C4-2B (cell line): ENCODE data around the gene DYRK2.

Source experiments
- H3K27ac ChIP-seq: fragments of 450-650 bp; 2 replicates; pipeline ENCODE4 v1.5.1; 2017
- ZFX ChIP-seq: fragments of 450-650 bp; IDR thresholded peaks from 2 replicates; pipeline ENCODE4 v1.6.1; 2017
- TF ChIP-seq, protein P1 (sequence below): fragments of 450-650 bp; conservative IDR thresholded peaks from 2 replicates; pipeline ENCODE4 v1.5.1; 2017; ENCODE audit warnings: mild to moderate bottlenecking

DYRK2 gene

DNA sequence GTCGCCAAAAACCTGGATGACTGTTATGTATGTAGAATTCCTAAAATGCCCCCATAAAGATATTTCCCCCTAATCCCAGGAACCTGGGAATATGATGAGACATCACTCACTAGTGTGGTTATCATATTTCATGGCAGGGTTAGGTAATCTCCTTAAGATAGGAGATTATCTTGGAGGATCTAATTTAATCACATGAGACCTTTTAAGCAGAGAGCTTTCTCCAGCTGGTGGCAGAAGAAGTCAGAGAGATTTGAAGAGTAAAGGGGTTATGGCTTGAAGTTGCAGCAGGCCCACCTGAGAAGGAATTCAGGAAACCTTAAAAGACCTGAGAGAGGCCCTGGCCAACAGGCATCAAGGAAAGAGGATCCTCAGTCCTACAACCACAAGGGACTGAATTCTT is 53.6 kb downstream of the DYRK2 start:
- H3K27ac ChIP-seq, result no peak overlapping the region
- no peak for TF ChIP-seq ZFX
- TF ChIP-seq, protein P1, sequence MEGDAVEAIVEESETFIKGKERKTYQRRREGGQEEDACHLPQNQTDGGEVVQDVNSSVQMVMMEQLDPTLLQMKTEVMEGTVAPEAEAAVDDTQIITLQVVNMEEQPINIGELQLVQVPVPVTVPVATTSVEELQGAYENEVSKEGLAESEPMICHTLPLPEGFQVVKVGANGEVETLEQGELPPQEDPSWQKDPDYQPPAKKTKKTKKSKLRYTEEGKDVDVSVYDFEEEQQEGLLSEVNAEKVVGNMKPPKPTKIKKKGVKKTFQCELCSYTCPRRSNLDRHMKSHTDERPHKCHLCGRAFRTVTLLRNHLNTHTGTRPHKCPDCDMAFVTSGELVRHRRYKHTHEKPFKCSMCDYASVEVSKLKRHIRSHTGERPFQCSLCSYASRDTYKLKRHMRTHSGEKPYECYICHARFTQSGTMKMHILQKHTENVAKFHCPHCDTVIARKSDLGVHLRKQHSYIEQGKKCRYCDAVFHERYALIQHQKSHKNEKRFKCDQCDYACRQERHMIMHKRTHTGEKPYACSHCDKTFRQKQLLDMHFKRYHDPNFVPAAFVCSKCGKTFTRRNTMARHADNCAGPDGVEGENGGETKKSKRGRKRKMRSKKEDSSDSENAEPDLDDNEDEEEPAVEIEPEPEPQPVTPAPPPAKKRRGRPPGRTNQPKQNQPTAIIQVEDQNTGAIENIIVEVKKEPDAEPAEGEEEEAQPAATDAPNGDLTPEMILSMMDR, result no peak

DNA sequence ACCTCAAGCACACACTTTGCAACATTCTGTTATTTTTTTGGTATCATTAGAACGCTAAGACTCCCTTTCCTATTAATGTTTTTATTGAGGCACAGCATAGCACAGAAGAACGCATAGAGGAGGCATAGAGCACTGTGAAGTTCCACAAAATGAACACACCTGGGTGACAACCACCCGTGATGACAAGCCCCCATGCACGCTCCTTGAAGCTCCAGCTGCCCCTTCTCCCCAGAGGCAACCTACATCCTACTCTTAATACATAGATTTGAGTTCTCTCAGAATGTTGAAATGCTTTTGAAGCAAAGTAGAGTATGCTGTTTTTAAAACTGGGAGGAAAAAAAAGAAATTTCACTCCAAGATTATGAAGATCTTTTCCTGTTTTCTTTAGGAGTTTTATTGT is 55.5 kb downstream of the DYRK2 start:
- H3K27ac ChIP-seq, result no peak overlapping the region
- TF ChIP-seq, protein P1, result no peak
- TF ChIP-seq ZFX, result no peak

DNA sequence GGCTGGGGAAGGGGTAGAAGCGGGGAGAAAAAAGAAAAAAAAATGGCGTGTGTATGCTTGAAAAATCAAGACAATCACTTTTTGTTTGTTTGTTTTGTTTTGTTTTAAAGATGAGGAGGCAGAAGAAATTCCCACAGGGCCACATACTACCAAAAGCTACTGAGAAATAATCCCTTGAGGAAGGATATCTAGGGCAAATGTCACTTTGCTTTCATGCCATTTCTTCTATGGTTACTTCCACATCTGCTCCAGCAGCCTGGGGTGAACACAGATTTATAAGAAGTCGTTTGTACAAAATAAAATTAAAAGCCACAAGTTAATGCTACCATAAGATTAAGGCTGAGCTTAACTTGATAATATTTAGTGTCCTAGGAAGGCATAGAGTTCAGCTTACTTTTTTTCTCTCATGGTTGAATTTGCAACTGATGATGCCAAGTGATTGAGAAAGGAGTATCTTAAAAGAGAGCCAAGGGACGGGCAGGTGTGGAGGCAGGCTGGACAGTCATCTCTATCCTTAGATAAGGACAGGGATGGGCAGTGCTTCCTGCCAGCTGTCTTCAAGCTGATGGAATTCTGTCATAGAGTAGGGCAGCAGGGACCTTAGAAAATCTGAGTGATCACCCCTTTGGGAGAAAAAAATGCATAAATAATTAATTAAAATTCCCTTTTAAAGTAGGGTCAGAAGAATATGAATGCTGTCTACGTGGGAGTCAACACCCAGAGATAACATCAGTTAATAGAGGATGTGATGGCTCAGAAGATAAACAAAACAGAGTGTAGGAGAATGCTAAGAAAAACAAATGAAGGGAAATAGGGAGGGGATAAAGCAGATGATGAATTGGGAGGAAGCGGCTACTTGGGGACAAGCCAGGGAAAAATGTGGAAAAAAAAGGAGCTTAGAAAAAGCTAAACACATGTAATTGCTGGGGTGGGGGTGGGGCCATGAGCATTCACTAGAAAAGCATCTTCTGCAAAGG is 57.1 kb downstream of the DYRK2 start:
- TF ChIP-seq ZFX, result no peak
- TF ChIP-seq, protein P1, result no peak
- no peak overlapping the region for H3K27ac ChIP-seq

DNA sequence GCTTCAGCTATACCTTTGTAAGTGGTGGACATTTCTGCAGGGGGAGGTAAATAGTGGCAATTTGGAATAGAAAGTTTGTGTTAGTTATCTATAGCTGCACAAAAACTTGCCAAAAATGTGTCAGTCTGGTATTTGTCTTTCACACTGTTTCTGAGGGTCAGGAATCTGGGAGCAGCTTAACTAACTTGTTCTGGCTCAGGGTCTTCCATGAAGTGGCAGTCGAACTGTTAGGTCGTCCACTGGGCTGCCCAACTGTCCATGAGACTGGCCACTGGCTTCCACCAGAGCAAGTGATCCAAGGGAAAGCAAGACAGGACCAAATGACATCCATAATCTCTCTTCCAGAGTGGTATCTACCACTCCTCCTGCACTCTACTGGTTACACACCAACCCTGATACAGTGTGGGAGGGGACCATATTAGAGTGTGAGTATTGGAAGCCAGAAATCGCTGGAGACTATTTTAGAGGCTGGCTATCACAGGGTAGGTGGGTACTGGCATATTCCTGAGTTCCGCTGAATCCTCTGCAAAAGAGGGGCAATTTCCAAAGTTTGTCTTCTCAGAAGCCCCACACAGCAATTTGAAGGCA is 60.9 kb downstream of the DYRK2 start:
- no peak for TF ChIP-seq ZFX
- TF ChIP-seq, protein P1, result no peak
- H3K27ac ChIP-seq, result peak overlapping the region; percentile 34; the same call in 1 of the 2 replicates

DNA sequence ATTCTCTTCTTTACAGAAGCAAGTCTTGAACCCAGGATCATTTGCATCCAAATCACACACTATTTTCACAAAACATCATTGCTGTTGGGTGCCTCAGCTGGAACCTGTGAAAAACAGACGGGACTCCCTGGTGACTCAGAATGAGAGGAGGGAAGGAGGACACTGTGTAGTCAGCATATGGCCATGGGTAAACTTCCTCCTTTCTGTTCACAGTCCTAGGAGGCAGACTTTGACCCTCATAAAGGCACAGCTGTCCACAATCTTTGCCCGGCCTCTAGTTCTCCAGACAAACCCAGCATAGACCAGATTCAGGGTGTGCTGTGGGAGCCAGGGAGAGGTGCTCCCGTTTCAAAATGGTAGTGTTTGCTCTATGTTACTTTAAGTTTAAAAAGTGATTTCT is 62.0 kb downstream of the DYRK2 start:
- peak overlapping the region; percentile 34; the same call in 1 of the 2 replicates for H3K27ac ChIP-seq
- TF ChIP-seq ZFX, result no peak
- TF ChIP-seq, protein P1, result no peak

DNA sequence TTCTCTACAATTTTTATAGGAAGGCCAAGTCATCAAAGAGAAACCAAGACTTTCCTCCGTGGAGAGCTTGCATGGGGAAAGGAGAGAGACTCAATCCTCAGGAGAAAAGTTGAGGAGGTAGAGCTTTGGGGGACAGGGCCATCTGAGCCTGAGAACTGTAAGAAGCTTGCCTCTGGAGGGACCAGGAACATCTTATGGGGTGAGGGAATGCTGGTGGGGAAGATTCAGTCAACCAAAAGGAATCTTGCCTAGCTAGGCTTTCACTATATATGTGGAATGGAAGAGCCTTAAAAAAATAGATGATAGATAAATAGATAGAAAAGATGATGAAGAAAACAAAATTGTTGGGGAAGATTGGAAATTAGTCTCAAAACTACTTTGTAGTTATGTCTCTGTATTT is 63.5 kb downstream of the DYRK2 start:
- TF ChIP-seq ZFX, result no peak
- TF ChIP-seq, protein P1, result no peak
- H3K27ac ChIP-seq, result no peak overlapping the region

DNA sequence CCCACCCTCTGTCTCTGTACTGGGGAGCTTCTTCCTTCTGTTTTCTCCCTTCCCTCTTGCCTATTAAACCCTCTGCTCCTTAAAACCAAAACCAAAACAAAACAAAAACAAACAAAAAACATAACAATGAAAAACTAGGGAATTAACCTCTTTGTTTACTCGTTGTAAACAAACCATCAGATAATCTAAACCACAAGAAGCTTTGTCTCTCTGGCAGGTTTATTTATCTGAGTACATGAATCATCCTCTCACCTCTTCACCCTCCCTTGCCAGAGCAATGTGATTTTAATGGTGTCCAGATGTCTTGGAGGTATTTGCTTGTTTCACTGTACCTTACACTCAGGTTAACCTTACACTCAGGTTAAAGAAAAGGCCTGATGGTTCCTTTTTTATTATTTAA is 66.1 kb downstream of the DYRK2 start:
- H3K27ac ChIP-seq, result no peak overlapping the region
- TF ChIP-seq, protein P1, result no peak
- no peak for TF ChIP-seq ZFX
